ENCODE measurements around the gene SDK1. TPM values are rescaled to one million over a fixed set of nuclear protein-coding genes. Genes with fewer than 3 reads are reported as not detected.

The SDK1 gene
- total RNA-seq, 1 donor from 2014 or later = 10.4 TPM

- H3K4me1 ChIP-seq = no peaks in the 10 kb centered on the region
- intact Hi-C loops (cut with DNase I) = no loop called here
- DNase-seq = no peak
- no peaks in the 10 kb centered on the region for H3K27me3 ChIP-seq
- H3K4me3 ChIP-seq = no peak overlapping the region
- no peak for TF ChIP-seq CTCF (IDR thresholded peaks at IDR 0.05)
- H3K36me3 ChIP-seq = no peaks in the 10 kb centered on the region
- no peak overlapping the region for H3K27ac ChIP-seq
- ATAC-seq = no peak
- no peaks in the 10 kb centered on the region for H3K9me3 ChIP-seq
These were observed 162.6 kb downstream of the SDK1 start for GRCh38 chr7:3463696-3464095.

- Histone ChIP-seq H3K27ac (no peak overlapping the region), H3K9me3 (no peaks in the 10 kb centered on the region), H3K27me3 (no peaks in the 10 kb centered on the region), H3K36me3 (no peaks in the 10 kb centered on the region), H3K4me1 (no peaks in the 10 kb centered on the region), H3K4me3 (no peak overlapping the region)
- ATAC-seq (no peak), DNase-seq (no peak)
- TF ChIP-seq CTCF (IDR thresholded peaks at IDR 0.05) = no peak
- intact Hi-C loops (cut with DNase I) = no loop called here
These were observed 164.0 kb downstream of the SDK1 start for GRCh38 chr7:3464900-3465622.

GRCh38 chr7:3466261-3466660, 165.2 kb downstream of the SDK1 start:
- intact Hi-C loops (cut with DNase I) = no loop called here
- Histone ChIP-seq H3K4me3 (no peak overlapping the region), H3K9me3 (no peaks in the 10 kb centered on the region), H3K27ac (no peak overlapping the region), H3K4me1 (no peaks in the 10 kb centered on the region), H3K36me3 (no peaks in the 10 kb centered on the region), H3K27me3 (no peaks in the 10 kb centered on the region)
- TF ChIP-seq CTCF (IDR thresholded peaks at IDR 0.05) = no peak
- ATAC-seq (no peak), DNase-seq (no peak)

DNA sequence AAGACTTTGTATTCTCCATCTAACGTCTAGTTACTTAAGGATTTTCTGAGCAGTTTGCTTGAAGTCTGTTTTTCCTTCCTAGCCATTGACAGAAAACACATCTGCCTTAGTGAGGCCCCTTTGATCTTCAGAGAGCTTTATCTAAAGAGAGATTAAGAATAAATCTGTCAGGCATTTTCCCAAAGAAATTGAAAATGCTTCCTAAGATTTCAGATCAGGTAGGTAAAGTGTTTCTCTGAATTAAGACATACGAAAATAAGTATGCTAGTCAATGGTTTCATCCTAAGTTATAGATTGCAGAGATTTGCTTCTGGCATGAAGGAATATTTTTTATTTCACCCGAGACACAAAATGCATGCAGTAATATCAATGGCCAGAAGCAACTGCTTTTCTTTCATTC, 168.6 kb downstream of the SDK1 start:
- Histone ChIP-seq H3K4me1 (no peaks in the 10 kb centered on the region), H3K4me3 (no peak overlapping the region), H3K9me3 (no peaks in the 10 kb centered on the region), H3K36me3 (no peaks in the 10 kb centered on the region), H3K27me3 (no peaks in the 10 kb centered on the region), H3K27ac (no peak overlapping the region)
- no peak for TF ChIP-seq CTCF (IDR thresholded peaks at IDR 0.05)
- DNase-seq (no peak), ATAC-seq (no peak)
- intact Hi-C loops (cut with DNase I) = no loop called here

DNA sequence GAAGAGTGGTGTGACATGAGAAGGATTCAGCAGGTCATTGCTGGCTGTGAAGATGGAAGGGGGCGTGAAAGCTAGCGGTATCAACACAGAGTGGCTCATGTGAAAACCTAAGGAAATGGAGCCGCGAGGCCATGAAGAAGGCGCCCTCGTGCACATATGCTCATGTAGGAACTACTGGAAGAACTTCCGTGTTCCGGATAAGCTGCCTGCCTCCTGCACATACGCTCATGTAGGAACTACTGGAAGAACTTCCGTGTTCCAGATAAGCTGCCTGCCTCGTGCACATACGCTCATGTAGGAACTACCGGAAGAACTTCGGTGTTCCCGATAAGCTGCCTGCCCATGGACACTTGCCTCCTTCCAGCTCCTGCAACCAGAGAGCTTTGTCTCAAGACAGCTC, 179.1 kb downstream of the SDK1 start:
- no peak overlapping the region for H3K27ac ChIP-seq
- no peaks in the 10 kb centered on the region for H3K9me3 ChIP-seq
- H3K27me3 ChIP-seq = no peaks in the 10 kb centered on the region
- intact Hi-C loops (cut with DNase I) = no loop called here
- ATAC-seq (no peak), DNase-seq (no peak)
- no peak overlapping the region for H3K4me3 ChIP-seq
- no peak for TF ChIP-seq CTCF (IDR thresholded peaks at IDR 0.05)
- no peaks in the 10 kb centered on the region for H3K4me1 ChIP-seq
- no peaks in the 10 kb centered on the region for H3K36me3 ChIP-seq

GRCh38 chr7:3481435-3481834, 180.4 kb downstream of the SDK1 start:
- Histone ChIP-seq H3K4me3 (no peak overlapping the region), H3K4me1 (no peaks in the 10 kb centered on the region), H3K27ac (no peak overlapping the region), H3K36me3 (no peaks in the 10 kb centered on the region), H3K27me3 (no peaks in the 10 kb centered on the region), H3K9me3 (no peaks in the 10 kb centered on the region)
- intact Hi-C loops (cut with DNase I) = no loop called here
- no peak for TF ChIP-seq CTCF (IDR thresholded peaks at IDR 0.05)
- ATAC-seq = no peak
- no peak for DNase-seq

All from upper lobe of right lung (tissue), 1 donor.